Gastrocnemius medialis (tissue), 4 donors: ENCODE results near the gene SLC25A22. TPM values are rescaled to one million over a fixed set of nuclear protein-coding genes. Genes with fewer than 3 reads are reported as not detected.

ENCODE experiments used
- ATAC-seq, 2 donors: fragments of 150-250 bp; one replicate each; pipeline ENCODE4 v1.9.1; 2016
- DNase-seq, 2 donors: peaks; one replicate each; pipeline ENCODE4 v3.0.0-alpha.2; 2019
- H3K27ac ChIP-seq, 4 donors: fragments of 200-600 bp; sonication (generic); 1 replicate in 1 of 4; 2 replicates in 3 of 4; pipeline ENCODE4 v1.5.1; 2016 to 2018; ENCODE audit warnings: mild to moderate bottlenecking in 2 of 4, moderate library complexity in 1 of 4
- H3K27me3 ChIP-seq, 3 donors: fragments of 200-600 bp; sonication (generic) in 2 of 3; 1 replicate in 1 of 3; 2 replicates in 2 of 3; pipeline versions ENCODE4 v1.5.1 to v1.6.0; 2016 to 2019; ENCODE audit warnings: mild to moderate bottlenecking in 1 of 3, moderate library complexity in 1 of 3
- H3K36me3 ChIP-seq, 2 donors: fragments of 200-600 bp; sonication (generic) in 1 of 2; one replicate each; pipeline ENCODE4 v1.5.1; 2017 to 2018
- H3K4me1 ChIP-seq, 2 donors: fragments of 200-600 bp; sonication (generic) in 1 of 2; one replicate each; pipeline ENCODE4 v1.5.1; 2016 to 2017; ENCODE audit warnings: mild to moderate bottlenecking in 2 of 2
- H3K4me3 ChIP-seq, 4 donors: fragments of 200-600 bp; sonication (generic) in 3 of 4; 1 replicate in 1 of 4; 2 replicates in 3 of 4; pipeline ENCODE4 v1.5.1; 2016 to 2019; ENCODE audit warnings: mild to moderate bottlenecking in 2 of 4
- H3K9me3 ChIP-seq, 3 donors: fragments of 200-600 bp; sonication (generic) in 2 of 3; 1 replicate in 1 of 3; 2 replicates in 2 of 3; pipeline ENCODE4 v1.5.1; 2016 to 2019
- CTCF ChIP-seq, 5 experiments: fragments of 450-650 bp in 3 of 5; fragments of 200-600 bp in 2 of 5; sonication (generic) in 2 of 5; IDR thresholded peaks in 4 of 5; conservative IDR thresholded peaks in 1 of 5; 1 replicate in 4 of 5; 2 replicates in 1 of 5; pipeline ENCODE4 v1.5.1; 2016 to 2019; ENCODE audit warnings: antibody characterized with exemption in 5 of 5, mild to moderate bottlenecking in 3 of 5, moderate library complexity in 3 of 5
- POLR2A ChIP-seq, 2 donors: fragments of 450-650 bp; IDR thresholded peaks; one replicate each; pipeline ENCODE4 v1.6.1; 2017; ENCODE audit warnings: antibody characterized with exemption in 2 of 2, mild to moderate bottlenecking in 2 of 2, moderate library complexity in 2 of 2
- in situ Hi-C, 4 donors: fragments of 200-750 bp; cut with MboI; loops; one replicate each; pipeline versions ENCODE4 v1.15.0 to v1.8.0; 2017; ENCODE audit warnings: low sequenced_read_pairs in 4 of 4
- intact Hi-C: fragments of 100-400 bp; cut with DNase I; formaldehyde crosslinking; loops from one replicate; pipeline ENCODE4 v1.15.1; 2023; ENCODE audit warnings: low total_unique reads
- total RNA-seq, 4 donors: library from RNA; depleted of rRNA; stranded (reverse); fragments of >200 nt; gene quantifications; one replicate each; pipeline versions ENCODE4 v1.1.0 to v1.2.3, GENCODE V29; 2016

SLC25A22 gene
- total RNA-seq, 4 donors from 2014 or later: 0.80 to 1.5 (median 1.0) TPM; not detected in 1

- intact Hi-C loops: loop anchor here (1.0 to 5.0 kb wide), 2 partner anchors 10 to 242 kb away; no protein-coding TSS in a partner anchor
- no peaks in the 10 kb centered on the region for H3K27me3 ChIP-seq
- peak within 1 kb of the TSS; percentile 66 to 97 (median 78) for H3K4me3 ChIP-seq
- H3K36me3 ChIP-seq: peaks cover 0 to 27% of the 10 kb centered on the region in 2 donors
- in situ Hi-C loops: no loop called here
- H3K9me3 ChIP-seq: no peaks in the 10 kb centered on the region
- peak; percentile 97 to 98 for DNase-seq
- peak in 1 of 5 experiments; percentile 10 for TF ChIP-seq CTCF (IDR thresholded peaks at IDR 0.05 in 4 of 5, conservative IDR thresholded peaks at IDR 0.05 in 1 of 5)
- peak; percentile 90 to 95 for TF ChIP-seq POLR2A (IDR thresholded peaks at IDR 0.05)
- H3K4me1 ChIP-seq: peaks cover 38 to 41% of the 10 kb centered on the region in 2 donors
- peak; percentile 83 to 85 for ATAC-seq
- peak within 1 kb of the TSS; percentile 97 to 100 (median 100) for H3K27ac ChIP-seq
These were observed 11.4 kb upstream of the SLC25A22 start, which contains the start of gene RPLP2 for GRCh38 chr11:809287-810039. TSS of gene RPLP2 (plus strand) at chr11:809967. CDS start at chr11:810235, 268 bp downstream.

GRCh38 chr11:808427-809286 lies 10.6 kb upstream of the SLC25A22 start:
- peak; percentile 83 to 86 for DNase-seq
- H3K4me3 ChIP-seq: peak overlapping the region; percentile 66 to 97 (median 78)
- intact Hi-C loops: loop anchor here (1.0 to 5.0 kb wide), 2 partner anchors 11 to 241 kb away; no protein-coding TSS in a partner anchor
- peak in 1 of 2 donors; percentile 71 for ATAC-seq
- H3K36me3 ChIP-seq: peaks cover 0 to 25% of the 10 kb centered on the region in 2 donors
- H3K4me1 ChIP-seq: peaks cover 46 to 49% of the 10 kb centered on the region in 2 donors
- H3K27ac ChIP-seq: peak overlapping the region; percentile 97 to 100 (median 100)
- TF ChIP-seq POLR2A (IDR thresholded peaks at IDR 0.05) (no peak), CTCF (IDR thresholded peaks at IDR 0.05 in 4 of 5, conservative IDR thresholded peaks at IDR 0.05 in 1 of 5) (no peak)
- no peaks in the 10 kb centered on the region for H3K9me3 ChIP-seq
- in situ Hi-C loops: no loop called here
- no peaks in the 10 kb centered on the region for H3K27me3 ChIP-seq

GRCh38 chr11:804599-804964 lies 6.5 kb upstream of the SLC25A22 start:
- H3K27ac ChIP-seq: peak overlapping the region; percentile 82 to 87 (median 85)
- no peak for TF ChIP-seq POLR2A (IDR thresholded peaks at IDR 0.05)
- TF ChIP-seq CTCF (IDR thresholded peaks at IDR 0.05 in 4 of 5, conservative IDR thresholded peaks at IDR 0.05 in 1 of 5): no peak
- H3K4me3 ChIP-seq: peak overlapping the region; percentile 51 to 70 (median 54)
- H3K9me3 ChIP-seq: no peaks in the 10 kb centered on the region
- H3K4me1 ChIP-seq: peaks cover 24 to 28% of the 10 kb centered on the region in 2 donors
- ATAC-seq (no peak), DNase-seq (no peak)
- peaks cover 0 to 35% of the 10 kb centered on the region in 2 donors for H3K36me3 ChIP-seq
- in situ Hi-C loops (no loop called here), intact Hi-C loops (no loop called here)
- H3K27me3 ChIP-seq: no peaks in the 10 kb centered on the region

GRCh38 chr11:803770-804598 lies 5.9 kb upstream of the SLC25A22 start:
- intact Hi-C loops (no loop called here), in situ Hi-C loops (no loop called here)
- Histone ChIP-seq H3K9me3 (no peaks in the 10 kb centered on the region), H3K27ac (no peak overlapping the region), H3K4me3 (peak overlapping the region in 3 of 4 donors; percentile 54 to 70 (median 54)), H3K36me3 (peaks cover 0 to 41% of the 10 kb centered on the region in 2 donors), H3K4me1 (peaks cover 24 to 28% of the 10 kb centered on the region in 2 donors), H3K27me3 (no peaks in the 10 kb centered on the region)
- ATAC-seq (no peak), DNase-seq (no peak)
- no peak for TF ChIP-seq CTCF (IDR thresholded peaks at IDR 0.05 in 4 of 5, conservative IDR thresholded peaks at IDR 0.05 in 1 of 5)
- no peak for TF ChIP-seq POLR2A (IDR thresholded peaks at IDR 0.05)
